ENCODE measurements around the gene MLANA.

The MLANA gene

GRCh38 chr9:5886114-5886939, 4.4 kb upstream of the MLANA start:
- no peak overlapping the region for H3K4me3 ChIP-seq (ENCODE audit: low read length)
- 67% methylated on average over 8 of the region's 8 CpGs for WGBS
- H3K36me3 ChIP-seq (ENCODE audit: insufficient read depth, low read length), result no peaks in the 10 kb centered on the region
- no peaks in the 10 kb centered on the region for H3K27me3 ChIP-seq (ENCODE audit: insufficient read depth, low read length)
- 0 out of 2 replicates have a peak, but pooled peaks cover 3% of the 10 kb centered on the region for H3K4me1 ChIP-seq (ENCODE audit: insufficient read depth, low read length)
- H3K9me3 ChIP-seq (ENCODE audit: insufficient read depth, low read depth, low read length), result no peaks in the 10 kb centered on the region
- H3K9ac ChIP-seq (ENCODE audit: low read depth, low read length), result no peak overlapping the region
- no peak overlapping the region for H3K27ac ChIP-seq (ENCODE audit: low read depth, low read length)

GRCh38 chr9:5892456-5893133, 1.9 kb downstream of the MLANA start:
- Histone ChIP-seq H3K36me3 (ENCODE audit: insufficient read depth, low read length) (no peaks in the 10 kb centered on the region), H3K4me3 (ENCODE audit: low read length) (no peak overlapping the region), H3K9me3 (ENCODE audit: insufficient read depth, low read depth, low read length) (no peaks in the 10 kb centered on the region), H3K27ac (ENCODE audit: low read depth, low read length) (no peak overlapping the region), H3K4me1 (ENCODE audit: insufficient read depth, low read length) (no peaks in the 10 kb centered on the region), H3K9ac (ENCODE audit: low read depth, low read length) (no peak overlapping the region), H3K27me3 (ENCODE audit: insufficient read depth, low read length) (no peaks in the 10 kb centered on the region)
- 88% methylated on average over 7 of the region's 7 CpGs for WGBS

- H3K27me3 ChIP-seq (ENCODE audit: insufficient read depth, low read length), result no peaks in the 10 kb centered on the region
- no peak overlapping the region for H3K4me3 ChIP-seq (ENCODE audit: low read length)
- 87% methylated on average over 4 of the region's 4 CpGs for WGBS
- no peaks in the 10 kb centered on the region for H3K9me3 ChIP-seq (ENCODE audit: insufficient read depth, low read depth, low read length)
- H3K9ac ChIP-seq (ENCODE audit: low read depth, low read length), result no peak overlapping the region
- no peak overlapping the region for H3K27ac ChIP-seq (ENCODE audit: low read depth, low read length)
- no peaks in the 10 kb centered on the region for H3K4me1 ChIP-seq (ENCODE audit: insufficient read depth, low read length)
- no peaks in the 10 kb centered on the region for H3K36me3 ChIP-seq (ENCODE audit: insufficient read depth, low read length)
Observed at GRCh38 chr9:5893134-5893505, 2.4 kb downstream of the MLANA start.

DNA sequence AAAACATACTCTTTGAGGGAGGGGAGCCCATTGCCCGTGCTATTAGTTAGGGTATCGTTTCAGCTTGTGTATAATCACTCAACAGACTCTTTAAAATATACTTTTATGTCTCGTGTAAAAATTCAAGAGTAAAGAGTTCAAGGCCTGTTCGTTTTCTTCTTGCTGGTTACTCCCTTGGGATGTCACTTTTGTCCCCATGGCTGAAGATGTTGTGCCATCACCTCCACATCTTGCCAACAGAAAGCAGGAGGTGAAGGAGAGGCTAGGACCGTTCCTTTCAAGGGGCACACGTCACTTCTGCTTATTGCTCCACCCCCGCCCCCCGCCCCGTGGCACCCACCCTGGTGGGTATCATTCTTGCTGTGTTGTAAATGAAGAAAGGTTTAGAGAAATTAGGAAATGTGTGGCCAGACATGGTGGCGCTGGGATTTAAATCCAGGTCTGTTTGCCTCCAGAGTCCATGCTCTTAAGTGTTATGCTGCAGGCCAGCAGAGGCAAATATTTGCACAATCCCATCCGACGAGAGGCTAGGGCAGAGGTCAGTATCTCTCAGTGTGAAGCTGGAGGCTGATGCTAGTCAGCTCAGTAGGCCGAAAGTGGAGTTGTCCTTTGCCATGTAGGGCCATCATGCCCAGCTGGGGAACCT, 3.0 kb downstream of the MLANA start:
- Histone ChIP-seq H3K4me3 (ENCODE audit: low read length) (no peak overlapping the region), H3K27ac (ENCODE audit: low read depth, low read length) (no peak overlapping the region), H3K27me3 (ENCODE audit: insufficient read depth, low read length) (no peaks in the 10 kb centered on the region), H3K9ac (ENCODE audit: low read depth, low read length) (no peak overlapping the region), H3K36me3 (ENCODE audit: insufficient read depth, low read length) (no peaks in the 10 kb centered on the region), H3K4me1 (ENCODE audit: insufficient read depth, low read length) (no peaks in the 10 kb centered on the region), H3K9me3 (ENCODE audit: insufficient read depth, low read depth, low read length) (no peaks in the 10 kb centered on the region)
- 87% methylated on average over 11 of the region's 13 CpGs for WGBS

GRCh38 chr9:5894237-5894959, 3.7 kb downstream of the MLANA start:
- Histone ChIP-seq H3K36me3 (ENCODE audit: insufficient read depth, low read length) (no peaks in the 10 kb centered on the region), H3K4me3 (ENCODE audit: low read length) (no peak overlapping the region), H3K27ac (ENCODE audit: low read depth, low read length) (no peak overlapping the region), H3K27me3 (ENCODE audit: insufficient read depth, low read length) (no peaks in the 10 kb centered on the region), H3K4me1 (ENCODE audit: insufficient read depth, low read length) (no peaks in the 10 kb centered on the region), H3K9me3 (ENCODE audit: insufficient read depth, low read depth, low read length) (no peaks in the 10 kb centered on the region), H3K9ac (ENCODE audit: low read depth, low read length) (no peak overlapping the region)
- 88% methylated on average over 6 of the region's 6 CpGs for WGBS

DNA sequence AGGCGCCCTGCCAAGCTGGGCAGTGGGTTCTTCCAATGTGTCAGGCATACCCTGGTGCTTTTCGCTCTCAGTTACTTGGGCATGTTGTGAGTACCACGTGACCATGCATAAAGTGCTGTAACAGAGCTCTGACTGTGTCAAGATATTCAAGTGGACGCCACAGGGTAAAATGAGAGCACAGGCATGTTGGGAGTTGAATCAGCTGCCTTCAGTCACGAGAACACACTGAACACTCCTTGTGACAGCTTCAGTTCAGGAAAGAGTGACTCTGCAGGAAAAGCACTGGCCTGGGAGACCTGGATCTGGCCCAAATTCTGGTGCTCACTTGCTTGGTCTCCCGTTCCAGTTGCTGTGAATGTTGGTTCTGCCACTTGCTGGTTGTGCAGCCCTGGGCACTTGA, 5.1 kb downstream of the MLANA start:
- H3K4me1 ChIP-seq (ENCODE audit: insufficient read depth, low read length), result no peaks in the 10 kb centered on the region
- 93% methylated on average over 6 of the region's 6 CpGs for WGBS
- no peaks in the 10 kb centered on the region for H3K36me3 ChIP-seq (ENCODE audit: insufficient read depth, low read length)
- H3K27ac ChIP-seq (ENCODE audit: low read depth, low read length), result no peak overlapping the region
- H3K9me3 ChIP-seq (ENCODE audit: insufficient read depth, low read depth, low read length), result no peaks in the 10 kb centered on the region
- H3K9ac ChIP-seq (ENCODE audit: low read depth, low read length), result no peak overlapping the region
- no peak overlapping the region for H3K4me3 ChIP-seq (ENCODE audit: low read length)
- H3K27me3 ChIP-seq (ENCODE audit: insufficient read depth, low read length), result no peaks in the 10 kb centered on the region

GRCh38 chr9:5896863-5897262, 6.2 kb downstream of the MLANA start:
- Histone ChIP-seq H3K4me3 (ENCODE audit: low read length) (no peak overlapping the region), H3K9ac (ENCODE audit: low read depth, low read length) (no peak overlapping the region), H3K27me3 (ENCODE audit: insufficient read depth, low read length) (no peaks in the 10 kb centered on the region), H3K27ac (ENCODE audit: low read depth, low read length) (no peak overlapping the region), H3K4me1 (ENCODE audit: insufficient read depth, low read length) (no peaks in the 10 kb centered on the region), H3K36me3 (ENCODE audit: insufficient read depth, low read length) (no peaks in the 10 kb centered on the region), H3K9me3 (ENCODE audit: insufficient read depth, low read depth, low read length) (no peaks in the 10 kb centered on the region)
- WGBS, result 84% methylated on average over 4 of the region's 4 CpGs

- Histone ChIP-seq H3K9me3 (ENCODE audit: insufficient read depth, low read depth, low read length) (no peaks in the 10 kb centered on the region), H3K4me1 (ENCODE audit: insufficient read depth, low read length) (no peaks in the 10 kb centered on the region), H3K27me3 (ENCODE audit: insufficient read depth, low read length) (no peaks in the 10 kb centered on the region), H3K27ac (ENCODE audit: low read depth, low read length) (no peak overlapping the region), H3K36me3 (ENCODE audit: insufficient read depth, low read length) (no peaks in the 10 kb centered on the region), H3K4me3 (ENCODE audit: low read length) (no peak overlapping the region), H3K9ac (ENCODE audit: low read depth, low read length) (no peak overlapping the region)
- WGBS, result 95% methylated on average over 5 of the region's 5 CpGs
Observed at GRCh38 chr9:5897851-5898250, 7.2 kb downstream of the MLANA start.

DNA sequence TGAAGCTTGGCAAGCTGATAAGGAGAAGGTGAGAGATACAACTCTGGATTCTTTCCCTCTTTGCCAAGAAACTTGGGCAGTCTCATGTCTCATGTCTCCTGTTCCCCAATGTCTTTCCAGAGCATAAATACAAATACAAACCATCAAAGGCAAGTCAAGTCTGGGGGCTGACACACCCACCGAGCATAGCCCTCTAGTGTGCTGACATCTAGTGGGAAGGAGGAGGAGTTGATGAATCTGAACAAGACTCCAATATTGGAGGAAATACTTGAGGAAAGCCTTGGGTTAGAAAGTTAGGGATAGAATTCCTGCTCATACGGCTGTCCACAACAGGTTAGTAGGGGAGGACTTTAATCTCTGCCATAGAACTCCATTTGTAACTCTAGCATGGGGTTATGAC, 8.6 kb downstream of the MLANA start:
- Histone ChIP-seq H3K9me3 (ENCODE audit: insufficient read depth, low read depth, low read length) (no peaks in the 10 kb centered on the region), H3K36me3 (ENCODE audit: insufficient read depth, low read length) (no peaks in the 10 kb centered on the region), H3K27me3 (ENCODE audit: insufficient read depth, low read length) (no peaks in the 10 kb centered on the region), H3K9ac (ENCODE audit: low read depth, low read length) (no peak overlapping the region), H3K4me1 (ENCODE audit: insufficient read depth, low read length) (no peaks in the 10 kb centered on the region), H3K4me3 (ENCODE audit: low read length) (no peak overlapping the region), H3K27ac (ENCODE audit: low read depth, low read length) (no peak overlapping the region)
- WGBS, result 80% methylated on average over 2 of the region's 2 CpGs

DNA sequence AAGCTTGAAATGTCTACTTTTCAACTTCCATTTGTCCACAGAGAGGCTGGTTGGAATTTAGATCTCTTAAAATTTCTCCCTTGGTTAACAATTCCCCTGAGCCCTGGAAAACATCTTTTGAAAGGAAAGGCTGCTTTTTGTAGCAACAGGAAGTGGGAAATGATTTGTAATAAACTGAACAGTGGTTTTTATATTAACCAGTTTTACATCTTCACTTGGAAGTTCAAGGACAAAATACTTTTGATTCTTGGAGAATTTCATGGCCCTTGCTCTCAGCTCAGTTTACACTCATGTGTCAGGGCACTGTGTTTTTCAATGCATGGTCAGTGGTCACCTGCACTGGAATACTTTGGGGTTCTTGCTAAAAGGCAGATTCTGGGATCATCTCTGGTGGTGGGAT, 9.9 kb downstream of the MLANA start:
- H3K4me1 ChIP-seq (ENCODE audit: insufficient read depth, low read length), result no peaks in the 10 kb centered on the region
- H3K9me3 ChIP-seq (ENCODE audit: insufficient read depth, low read depth, low read length), result no peaks in the 10 kb centered on the region
- no peaks in the 10 kb centered on the region for H3K36me3 ChIP-seq (ENCODE audit: insufficient read depth, low read length)
- H3K4me3 ChIP-seq (ENCODE audit: low read length), result no peak overlapping the region
- no peak overlapping the region for H3K9ac ChIP-seq (ENCODE audit: low read depth, low read length)
- H3K27ac ChIP-seq (ENCODE audit: low read depth, low read length), result no peak overlapping the region
- no peaks in the 10 kb centered on the region for H3K27me3 ChIP-seq (ENCODE audit: insufficient read depth, low read length)

GRCh38 chr9:5902377-5902776, 11.7 kb downstream of the MLANA start:
- no peak overlapping the region for H3K9ac ChIP-seq (ENCODE audit: low read depth, low read length)
- no peaks in the 10 kb centered on the region for H3K9me3 ChIP-seq (ENCODE audit: insufficient read depth, low read depth, low read length)
- H3K27me3 ChIP-seq (ENCODE audit: insufficient read depth, low read length), result no peaks in the 10 kb centered on the region
- no peak overlapping the region for H3K27ac ChIP-seq (ENCODE audit: low read depth, low read length)
- no peaks in the 10 kb centered on the region for H3K4me1 ChIP-seq (ENCODE audit: insufficient read depth, low read length)
- H3K36me3 ChIP-seq (ENCODE audit: insufficient read depth, low read length), result no peaks in the 10 kb centered on the region
- no peak overlapping the region for H3K4me3 ChIP-seq (ENCODE audit: low read length)
